ENCODE measurements around the gene NFIA. TPM values are rescaled to one million over a fixed set of nuclear protein-coding genes. Genes with fewer than 3 reads are reported as not detected.

The NFIA gene
- total and polyA plus RNA-seq, 2 of the 13 experiments (the other 11 are each of a cell fraction or from before 2014, with no cell fraction given): 14.7 to 28.5 TPM

DNA sequence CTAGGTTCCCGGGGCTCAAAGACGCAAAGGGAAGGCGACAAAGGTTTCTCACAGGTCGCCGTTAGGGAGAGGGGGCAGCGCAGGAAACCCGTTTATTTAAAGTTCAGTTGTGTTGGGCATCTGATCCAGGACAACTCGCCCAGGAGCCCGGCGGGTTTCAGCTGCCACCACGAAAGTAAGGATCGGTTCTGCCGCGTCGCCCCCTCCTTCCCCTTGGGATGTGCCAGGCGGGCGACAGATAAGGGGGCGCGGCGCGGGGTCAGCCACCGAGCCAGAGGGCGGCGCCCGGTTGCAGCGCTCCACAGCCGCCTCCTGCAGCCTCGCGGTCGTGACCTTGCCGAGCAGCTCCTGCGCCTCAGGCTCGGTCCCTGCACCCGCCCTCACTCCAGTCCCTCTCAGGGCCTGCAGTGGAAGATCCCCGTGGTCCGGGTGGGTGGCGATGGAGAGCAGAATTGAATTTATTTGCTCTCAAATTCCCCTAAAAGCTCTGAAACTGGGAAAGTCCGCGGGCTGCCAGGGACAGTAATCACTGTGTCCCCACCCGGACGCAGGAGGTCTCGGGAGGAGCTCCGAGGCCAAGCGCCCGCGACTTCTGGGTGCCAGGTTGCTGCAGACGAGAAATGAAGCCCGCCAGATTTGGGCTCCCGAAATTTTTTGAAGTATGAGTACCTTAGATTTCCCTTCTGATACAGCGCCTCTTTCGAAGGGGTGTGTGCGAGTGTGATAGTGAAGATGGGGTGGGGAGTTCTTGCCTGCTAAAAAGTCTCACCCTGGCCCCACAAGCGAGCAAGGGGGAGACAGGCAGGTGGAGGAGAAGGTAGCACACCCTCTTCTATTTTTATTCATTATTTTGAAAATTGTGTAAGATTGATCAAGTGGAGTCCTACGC, 28.4 kb upstream of the NFIA start (continued):
- TF ChIP-seq, protein P1, sequence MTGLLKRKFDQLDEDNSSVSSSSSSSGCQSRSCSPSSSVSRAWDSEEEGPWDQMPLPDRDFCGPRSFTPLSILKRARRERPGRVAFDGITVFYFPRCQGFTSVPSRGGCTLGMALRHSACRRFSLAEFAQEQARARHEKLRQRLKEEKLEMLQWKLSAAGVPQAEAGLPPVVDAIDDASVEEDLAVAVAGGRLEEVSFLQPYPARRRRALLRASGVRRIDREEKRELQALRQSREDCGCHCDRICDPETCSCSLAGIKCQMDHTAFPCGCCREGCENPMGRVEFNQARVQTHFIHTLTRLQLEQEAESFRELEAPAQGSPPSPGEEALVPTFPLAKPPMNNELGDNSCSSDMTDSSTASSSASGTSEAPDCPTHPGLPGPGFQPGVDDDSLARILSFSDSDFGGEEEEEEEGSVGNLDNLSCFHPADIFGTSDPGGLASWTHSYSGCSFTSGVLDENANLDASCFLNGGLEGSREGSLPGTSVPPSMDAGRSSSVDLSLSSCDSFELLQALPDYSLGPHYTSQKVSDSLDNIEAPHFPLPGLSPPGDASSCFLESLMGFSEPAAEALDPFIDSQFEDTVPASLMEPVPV (CRISPR knock-in tag; IDR thresholded peaks at IDR 0.05): no peak
- TF ChIP-seq HDAC2 (CRISPR knock-in tag; IDR thresholded peaks at IDR 0.05): no peak
- TF ChIP-seq NFIB (CRISPR knock-in tag; IDR thresholded peaks at IDR 0.05; ENCODE audit: borderline replicate concordance): no peak
- TF ChIP-seq ZNF20 (CRISPR knock-in tag; IDR thresholded peaks at IDR 0.05): no peak
- TF ChIP-seq ZNF333 (CRISPR knock-in tag; IDR thresholded peaks at IDR 0.05; ENCODE audit: borderline replicate concordance): 0 out of 2 replicates have a peak, but pooled peaks have one; percentile 65
- no peak for TF ChIP-seq ZMAT3 (CRISPR knock-in tag; conservative IDR thresholded peaks at IDR 0.05)
- TF ChIP-seq, protein P2, sequence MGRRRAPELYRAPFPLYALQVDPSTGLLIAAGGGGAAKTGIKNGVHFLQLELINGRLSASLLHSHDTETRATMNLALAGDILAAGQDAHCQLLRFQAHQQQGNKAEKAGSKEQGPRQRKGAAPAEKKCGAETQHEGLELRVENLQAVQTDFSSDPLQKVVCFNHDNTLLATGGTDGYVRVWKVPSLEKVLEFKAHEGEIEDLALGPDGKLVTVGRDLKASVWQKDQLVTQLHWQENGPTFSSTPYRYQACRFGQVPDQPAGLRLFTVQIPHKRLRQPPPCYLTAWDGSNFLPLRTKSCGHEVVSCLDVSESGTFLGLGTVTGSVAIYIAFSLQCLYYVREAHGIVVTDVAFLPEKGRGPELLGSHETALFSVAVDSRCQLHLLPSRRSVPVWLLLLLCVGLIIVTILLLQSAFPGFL (CRISPR knock-in tag; IDR thresholded peaks at IDR 0.05): no peak

DNA sequence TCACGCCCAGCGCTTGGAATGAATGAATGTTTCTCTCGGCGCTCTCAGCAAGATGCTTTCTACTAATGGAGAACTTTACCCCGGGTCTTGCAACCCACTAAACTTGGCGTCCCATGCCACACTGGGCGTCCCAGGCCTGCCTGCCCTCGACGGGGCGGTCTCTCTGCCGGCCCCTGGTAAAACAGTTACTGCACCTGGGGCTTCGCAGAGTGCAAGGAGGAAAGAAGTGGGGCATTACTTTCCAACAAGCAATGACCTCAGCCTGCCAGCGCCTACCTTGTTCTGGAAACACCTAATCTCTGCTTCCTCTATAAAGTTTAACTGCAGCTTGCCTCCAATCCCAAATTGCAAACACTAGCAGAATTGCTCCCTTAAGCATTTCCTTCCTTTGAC, 27.8 kb upstream of the NFIA start:
- peaks cover 43% of the 10 kb centered on the region for H3K4me1 ChIP-seq (ENCODE audit: insufficient read depth, low read length)
- no peaks in the 10 kb centered on the region for H4K20me1 ChIP-seq (ENCODE audit: insufficient read depth, low read length)
- H3K9ac ChIP-seq (ENCODE audit: insufficient read depth, low read depth, low read length): peak overlapping the region; percentile 26; the same call in 1 of the 2 replicates
- peak overlapping the region; percentile 86 for H3K4me2 ChIP-seq (ENCODE audit: low read depth, low read length)
- H3K27ac ChIP-seq (ENCODE audit: extremely low read length, insufficient read depth, low read length): no peak overlapping the region
- no peaks in the 10 kb centered on the region for H3K9me3 ChIP-seq (ENCODE audit: low read length)
- ChIA-PET CTCF (ENCODE audit: low intra/inter-chr PET ratio, low total read pairs) (no interaction called here), POLR2A (no interaction called here)
- FAIRE-seq (no peak), DNase-seq (ENCODE audit: low spot score) (no peak), ATAC-seq (no peak)
- in situ Hi-C loops (cut with HindIII; ENCODE audit: extremely low pct_ligation_motif_present, low pct_unique_long_range_greater_than_20kb): loop anchor here (5.0 kb wide), 2 partner anchors 283 to 398 kb away; no protein-coding TSS in a partner anchor
- H3K27me3 ChIP-seq (ENCODE audit: control insufficient read depth in 1 of 2, insufficient read depth in 2 of 2, low read length in 2 of 2): peaks cover 2 to 32% of the 10 kb centered on the region in 2 experiments; a peak in 4 of 5 replicates
- BruUV-seq (replicated peaks): no TSS peak
- no peak overlapping the region for H2AFZ ChIP-seq (ENCODE audit: low read length)
- 7% methylated on average over 13 of the region's 13 CpGs for WGBS (ENCODE audit: low lambda C conversion rate)
- H3K36me3 ChIP-seq (replicated peaks in 1 of 2; ENCODE audit: control insufficient read depth in 1 of 2, insufficient read depth in 2 of 2, low read length in 2 of 2): no peaks in the 10 kb centered on the region
- H3K79me2 ChIP-seq (ENCODE audit: insufficient read depth, low read length): no peaks in the 10 kb centered on the region
- TF ChIP-seq ZNF558 (CRISPR knock-in tag; IDR thresholded peaks at IDR 0.05; ENCODE audit: borderline replicate concordance) (0 out of 2 replicates have a peak, but pooled peaks have one; percentile 35), ZNF777 (CRISPR knock-in tag; IDR thresholded peaks at IDR 0.05) (peak; percentile 95), MTF2 (CRISPR knock-in tag; IDR thresholded peaks at IDR 0.05; ENCODE audit: borderline replicate concordance) (no peak), ZNF343 (CRISPR knock-in tag; IDR thresholded peaks at IDR 0.05) (no peak), ZSCAN31 (CRISPR knock-in tag; IDR thresholded peaks at IDR 0.05; ENCODE audit: low read depth) (no peak), ZIK1 (CRISPR knock-in tag; IDR thresholded peaks at IDR 0.05; ENCODE audit: borderline replicate concordance, low read depth) (no peak)
- TF ChIP-seq, protein P3, sequence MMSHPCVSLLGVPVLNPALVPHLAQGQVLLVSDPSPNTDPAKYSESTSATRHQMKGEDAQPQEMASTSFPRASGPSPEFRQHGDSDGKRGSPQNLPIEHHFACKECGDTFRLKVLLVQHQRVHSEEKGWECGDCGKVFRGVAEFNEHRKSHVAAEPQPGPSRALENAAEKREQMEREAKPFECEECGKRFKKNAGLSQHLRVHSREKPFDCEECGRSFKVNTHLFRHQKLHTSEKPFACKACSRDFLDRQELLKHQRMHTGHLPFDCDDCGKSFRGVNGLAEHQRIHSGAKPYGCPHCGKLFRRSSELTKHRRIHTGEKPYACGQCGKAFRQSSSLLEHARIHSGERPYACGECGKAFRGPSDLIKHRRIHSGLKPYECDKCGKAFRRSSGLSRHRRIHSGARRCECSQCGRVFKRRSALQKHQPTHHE (CRISPR knock-in tag; IDR thresholded peaks at IDR 0.05; ENCODE audit: borderline replicate concordance): no peak
- peak overlapping the region; percentile 58 to 77 (median 68) for H3K4me3 ChIP-seq (replicated peaks in 1 of 3; ENCODE audit: insufficient read depth in 1 of 3, low read depth in 2 of 3, low read length in 3 of 3)
- intact Hi-C loops (cut with micrococcal nuclease; ENCODE audit: unreplicated experiment): loop anchor here (5.0 to 10.0 kb wide), 5 partner anchors 33 to 800 kb away; no protein-coding TSS in a partner anchor
